HEK293T (cell line): ENCODE measurements around the gene FLNB.

Source experiments
- CTCF ChIA-PET: fragments of 350-600 bp; formaldehyde crosslinking; extraction: SDS; loops from one replicate; lab custom pipeline; 2021; ENCODE audit warnings: antibody characterized with exemption, inconsistent platforms; lab: Yijun Ruan, JAX
- POLR2A ChIA-PET: fragments of 350-600 bp; formaldehyde crosslinking; extraction: SDS; loops from one replicate; lab custom pipeline; 2020; ENCODE audit warnings: antibody characterized with exemption, inconsistent platforms; lab: Yijun Ruan, JAX
- DNase-seq: peaks from one replicate; pipeline ENCODE4 v3.0.0; 2012; ENCODE audit warnings: mixed read lengths; ENCODE audit errors: extremely low spot score
- ARNT ChIP-seq: fragments of 450-650 bp; IDR thresholded peaks from 2 replicates; pipeline ENCODE4 v1.6.1; 2017; ENCODE audit warnings: mild to moderate bottlenecking
- BHLHE40 ChIP-seq: fragments of 450-650 bp; IDR thresholded peaks from 2 replicates; pipeline ENCODE4 v1.6.1; 2016; ENCODE audit warnings: mild to moderate bottlenecking, moderate library complexity, borderline replicate concordance
- CTBP1 ChIP-seq: fragments of 450-650 bp; IDR thresholded peaks from 2 replicates; pipeline ENCODE4 v1.6.1; 2016; ENCODE audit warnings: borderline replicate concordance
- ELF4 ChIP-seq: fragments of 450-650 bp; IDR thresholded peaks from 2 replicates; pipeline ENCODE4 v1.6.1; 2017; ENCODE audit warnings: antibody characterized with exemption
- FOXA1 ChIP-seq: fragments of 450-650 bp; IDR thresholded peaks from 2 replicates; pipeline ENCODE4 v1.6.1; 2016; ENCODE audit warnings: mild to moderate bottlenecking
- FOXK2 ChIP-seq: fragments of 450-650 bp; IDR thresholded peaks from 2 replicates; pipeline ENCODE4 v1.6.1; 2016; ENCODE audit warnings: mild to moderate bottlenecking
- FOXM1 ChIP-seq: fragments of 450-650 bp; IDR thresholded peaks from 2 replicates; pipeline ENCODE4 v1.6.1; 2017; ENCODE audit warnings: mild to moderate bottlenecking, borderline replicate concordance
- HDGF ChIP-seq: fragments of 450-650 bp; IDR thresholded peaks from 2 replicates; pipeline ENCODE4 v1.6.1; 2017; ENCODE audit warnings: antibody characterized with exemption, borderline replicate concordance
- L3MBTL2 ChIP-seq: fragments of 450-650 bp; conservative IDR thresholded peaks from 2 replicates; pipeline ENCODE4 v1.6.1; 2016; ENCODE audit warnings: mild to moderate bottlenecking
- LEF1 ChIP-seq: fragments of 450-650 bp; IDR thresholded peaks from 2 replicates; pipeline ENCODE4 v1.6.1; 2017; ENCODE audit warnings: mild to moderate bottlenecking, borderline replicate concordance
- NFRKB ChIP-seq: fragments of 450-650 bp; IDR thresholded peaks from 2 replicates; pipeline ENCODE4 v1.6.1; 2016; ENCODE audit warnings: mild to moderate bottlenecking, moderate library complexity
- SP1 ChIP-seq: fragments of 450-650 bp; IDR thresholded peaks from 2 replicates; pipeline ENCODE4 v1.6.1; 2017
- SUZ12 ChIP-seq: fragments of 450-650 bp; IDR thresholded peaks from 2 replicates; pipeline ENCODE4 v1.6.1; 2016; ENCODE audit warnings: mild to moderate bottlenecking
- TARDBP ChIP-seq: fragments of 450-650 bp; IDR thresholded peaks from 2 replicates; pipeline ENCODE4 v1.6.1; 2016
- ZNF384 ChIP-seq: fragments of 450-650 bp; IDR thresholded peaks from 2 replicates; pipeline ENCODE4 v1.6.1; 2016
- TF ChIP-seq, protein P1 (sequence below): fragments of 450-650 bp; IDR thresholded peaks from 2 replicates; pipeline ENCODE4 v1.6.1; 2016

Gene FLNB

DNA sequence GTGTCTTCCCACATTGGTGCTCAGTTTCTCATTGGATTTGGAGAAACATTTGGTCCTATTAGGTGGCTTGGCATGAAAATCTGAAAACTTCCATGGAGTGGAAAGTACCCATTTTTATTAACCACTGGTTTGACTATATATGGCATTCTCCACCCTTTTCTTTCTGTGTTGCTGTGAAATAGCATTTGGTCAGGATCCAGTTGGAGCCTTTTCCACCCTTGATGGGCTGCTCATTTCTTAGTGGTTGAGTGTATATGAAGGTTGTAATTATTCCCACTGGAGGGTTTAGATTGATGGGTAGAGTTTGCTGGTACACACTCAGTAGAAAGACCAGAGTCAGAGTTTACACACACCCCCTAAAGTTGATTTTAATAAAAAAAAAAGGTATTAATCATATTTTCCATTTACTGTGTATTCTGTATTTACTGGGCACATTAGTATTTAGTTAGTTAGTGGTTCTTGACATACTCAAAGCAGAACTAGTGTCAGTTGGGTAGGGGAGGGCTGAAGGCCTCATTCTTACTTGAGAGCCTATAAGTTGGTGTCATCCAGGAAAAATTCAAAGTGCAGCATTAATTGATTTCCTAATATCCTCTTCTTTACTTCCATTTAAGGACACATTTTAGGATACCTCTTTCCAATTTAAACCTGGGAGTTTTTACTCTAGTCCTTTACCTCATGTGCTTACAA lies 69.5 kb downstream of the FLNB start:
- ChIA-PET CTCF (no interaction called here), POLR2A (no interaction called here)
- no peak for TF ChIP-seq BHLHE40
- no peak for TF ChIP-seq SUZ12
- no peak for TF ChIP-seq ELF4
- TF ChIP-seq FOXM1, result no peak
- TF ChIP-seq FOXA1, result no peak
- no peak for TF ChIP-seq NFRKB
- TF ChIP-seq TARDBP, result no peak
- no peak for TF ChIP-seq SP1
- no peak for TF ChIP-seq FOXK2
- no peak for DNase-seq

- TF ChIP-seq CTBP1 (no peak), NFRKB (no peak), TARDBP (no peak), FOXA1 (no peak), LEF1 (no peak), HDGF (no peak), SUZ12 (no peak), SP1 (no peak), ELF4 (no peak), ZNF384 (no peak)
- TF ChIP-seq, protein P1, sequence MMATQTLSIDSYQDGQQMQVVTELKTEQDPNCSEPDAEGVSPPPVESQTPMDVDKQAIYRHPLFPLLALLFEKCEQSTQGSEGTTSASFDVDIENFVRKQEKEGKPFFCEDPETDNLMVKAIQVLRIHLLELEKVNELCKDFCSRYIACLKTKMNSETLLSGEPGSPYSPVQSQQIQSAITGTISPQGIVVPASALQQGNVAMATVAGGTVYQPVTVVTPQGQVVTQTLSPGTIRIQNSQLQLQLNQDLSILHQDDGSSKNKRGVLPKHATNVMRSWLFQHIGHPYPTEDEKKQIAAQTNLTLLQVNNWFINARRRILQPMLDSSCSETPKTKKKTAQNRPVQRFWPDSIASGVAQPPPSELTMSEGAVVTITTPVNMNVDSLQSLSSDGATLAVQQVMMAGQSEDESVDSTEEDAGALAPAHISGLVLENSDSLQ, result no peak
- ChIA-PET POLR2A (no interaction called here), CTCF (no interaction called here)
- no peak for DNase-seq
Measured at GRCh38 chr3:58078610-58079009, 70.4 kb downstream of the FLNB start.

GRCh38 chr3:58079773-58080172 lies 71.6 kb downstream of the FLNB start:
- POLR2A ChIA-PET, result no interaction called here
- TF ChIP-seq CTBP1, result no peak
- TF ChIP-seq FOXK2, result no peak
- TF ChIP-seq BHLHE40, result no peak
- TF ChIP-seq HDGF, result no peak
- no peak for TF ChIP-seq FOXA1
- TF ChIP-seq ELF4, result no peak
- no peak for TF ChIP-seq L3MBTL2
- TF ChIP-seq ARNT, result no peak
- TF ChIP-seq TARDBP, result no peak
- no peak for TF ChIP-seq ZNF384
- no peak for TF ChIP-seq SUZ12
- no peak for TF ChIP-seq FOXM1
- TF ChIP-seq NFRKB, result no peak
- TF ChIP-seq LEF1, result no peak
- no peak for TF ChIP-seq SP1
- TF ChIP-seq, protein P1, result no peak
- CTCF ChIA-PET, result no interaction called here
- no peak for DNase-seq

GRCh38 chr3:58082047-58082446 lies 73.8 kb downstream of the FLNB start:
- POLR2A ChIA-PET, result no interaction called here
- TF ChIP-seq ZNF384 (no peak), ELF4 (no peak), FOXK2 (no peak), BHLHE40 (no peak), NFRKB (no peak), SUZ12 (no peak), FOXM1 (no peak), ARNT (no peak), TARDBP (no peak), CTBP1 (no peak), FOXA1 (no peak)
- TF ChIP-seq, protein P1, result no peak
- no peak for DNase-seq
- CTCF ChIA-PET, result no interaction called here

GRCh38 chr3:58084166-58084565 lies 75.9 kb downstream of the FLNB start:
- POLR2A ChIA-PET, result no interaction called here
- no peak for DNase-seq
- CTCF ChIA-PET, result no interaction called here
- TF ChIP-seq SUZ12 (no peak), ZNF384 (no peak), ARNT (no peak), CTBP1 (no peak)

- DNase-seq, result no peak
- POLR2A ChIA-PET, result no interaction called here
- TF ChIP-seq L3MBTL2, result no peak
- TF ChIP-seq, protein P1, result no peak
- no peak for TF ChIP-seq FOXA1
- TF ChIP-seq FOXK2, result no peak
- TF ChIP-seq ELF4, result no peak
- no peak for TF ChIP-seq BHLHE40
- no peak for TF ChIP-seq SP1
- TF ChIP-seq NFRKB, result no peak
- no peak for TF ChIP-seq LEF1
- no peak for TF ChIP-seq FOXM1
- TF ChIP-seq TARDBP, result no peak
- TF ChIP-seq ARNT, result no peak
- no peak for TF ChIP-seq HDGF
- TF ChIP-seq CTBP1, result no peak
- no peak for TF ChIP-seq SUZ12
- no peak for TF ChIP-seq ZNF384
- CTCF ChIA-PET, result no interaction called here
Measured at GRCh38 chr3:58084788-58085543, 76.7 kb downstream of the FLNB start.
